ENCODE data around the gene UBE2L3. TPM values are rescaled to one million over a fixed set of nuclear protein-coding genes. Genes with fewer than 3 reads are reported as not detected.
A peak's percentile ranks its signal among the peaks of the same experiment; 100 is the strongest.
"Not testable (repeated sequence)": the region's sequence is repeated elsewhere in the genome, so short reads cannot be mapped to it uniquely, and the experiment has no call there.

Gene UBE2L3
- total RNA-seq = 10 to 100 TPM; 12.1 to 41.6 (median 24.1) TPM

DNA sequence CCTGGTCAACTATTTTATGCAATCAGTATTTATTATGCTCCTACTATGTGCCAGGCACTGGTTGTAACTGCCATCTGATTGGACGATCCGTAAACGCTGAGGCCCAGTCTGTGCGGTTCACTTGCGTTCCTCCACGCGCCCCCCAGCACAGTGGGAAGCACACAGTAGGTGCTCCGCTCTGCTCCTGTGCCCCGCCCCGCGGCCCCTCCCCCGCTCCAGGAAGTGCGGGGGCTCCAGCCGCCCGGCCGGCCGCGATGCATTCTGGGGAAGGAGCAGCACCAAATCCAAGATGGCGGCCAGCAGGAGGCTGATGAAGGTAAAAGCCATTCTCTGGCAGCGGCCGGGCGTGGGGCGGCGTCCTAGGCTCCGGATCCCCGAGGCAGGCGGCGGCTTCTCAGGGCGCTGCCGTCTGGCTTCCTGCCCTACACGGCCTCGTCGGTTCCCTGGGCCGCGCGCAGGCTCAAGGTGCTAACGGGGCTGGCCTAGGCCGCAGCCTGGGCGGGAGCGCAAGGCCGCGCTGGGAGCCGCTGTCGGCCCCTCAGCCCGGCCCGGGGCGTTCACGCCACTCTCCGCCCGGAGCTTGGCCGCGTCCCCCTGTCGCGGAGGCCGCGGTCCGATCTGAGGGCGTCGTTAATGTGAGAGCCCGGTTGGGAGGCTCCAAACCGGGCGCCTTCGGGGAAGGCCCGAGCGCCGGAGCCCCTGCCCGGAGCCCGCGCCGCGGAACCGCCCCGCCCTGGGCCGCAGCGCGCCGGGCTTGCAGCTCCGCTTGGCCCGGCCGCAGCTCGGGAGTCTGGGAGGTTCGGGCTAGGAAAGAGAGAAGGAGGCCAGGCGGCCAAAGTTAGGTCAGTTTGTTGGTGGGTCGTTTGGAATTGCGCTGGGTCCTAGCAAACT is at the start of gene UBE2L3:
Gene UBE2L3 (plus strand): TSS at position 259 of the 891 bp plus-strand sequence. CDS start 31 bp downstream, at position 290.
- TF ChIP-seq POLR2A (IDR thresholded peaks at IDR 0.05) = peak; percentile 16 to 48
- TF ChIP-seq, protein P1, sequence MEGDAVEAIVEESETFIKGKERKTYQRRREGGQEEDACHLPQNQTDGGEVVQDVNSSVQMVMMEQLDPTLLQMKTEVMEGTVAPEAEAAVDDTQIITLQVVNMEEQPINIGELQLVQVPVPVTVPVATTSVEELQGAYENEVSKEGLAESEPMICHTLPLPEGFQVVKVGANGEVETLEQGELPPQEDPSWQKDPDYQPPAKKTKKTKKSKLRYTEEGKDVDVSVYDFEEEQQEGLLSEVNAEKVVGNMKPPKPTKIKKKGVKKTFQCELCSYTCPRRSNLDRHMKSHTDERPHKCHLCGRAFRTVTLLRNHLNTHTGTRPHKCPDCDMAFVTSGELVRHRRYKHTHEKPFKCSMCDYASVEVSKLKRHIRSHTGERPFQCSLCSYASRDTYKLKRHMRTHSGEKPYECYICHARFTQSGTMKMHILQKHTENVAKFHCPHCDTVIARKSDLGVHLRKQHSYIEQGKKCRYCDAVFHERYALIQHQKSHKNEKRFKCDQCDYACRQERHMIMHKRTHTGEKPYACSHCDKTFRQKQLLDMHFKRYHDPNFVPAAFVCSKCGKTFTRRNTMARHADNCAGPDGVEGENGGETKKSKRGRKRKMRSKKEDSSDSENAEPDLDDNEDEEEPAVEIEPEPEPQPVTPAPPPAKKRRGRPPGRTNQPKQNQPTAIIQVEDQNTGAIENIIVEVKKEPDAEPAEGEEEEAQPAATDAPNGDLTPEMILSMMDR (IDR thresholded peaks at IDR 0.05) = peak in 1 of 4 experiments; percentile 28
- intact Hi-C loops (cut with DNase I; ENCODE audit: low total_unique reads) = no loop called here

DNA sequence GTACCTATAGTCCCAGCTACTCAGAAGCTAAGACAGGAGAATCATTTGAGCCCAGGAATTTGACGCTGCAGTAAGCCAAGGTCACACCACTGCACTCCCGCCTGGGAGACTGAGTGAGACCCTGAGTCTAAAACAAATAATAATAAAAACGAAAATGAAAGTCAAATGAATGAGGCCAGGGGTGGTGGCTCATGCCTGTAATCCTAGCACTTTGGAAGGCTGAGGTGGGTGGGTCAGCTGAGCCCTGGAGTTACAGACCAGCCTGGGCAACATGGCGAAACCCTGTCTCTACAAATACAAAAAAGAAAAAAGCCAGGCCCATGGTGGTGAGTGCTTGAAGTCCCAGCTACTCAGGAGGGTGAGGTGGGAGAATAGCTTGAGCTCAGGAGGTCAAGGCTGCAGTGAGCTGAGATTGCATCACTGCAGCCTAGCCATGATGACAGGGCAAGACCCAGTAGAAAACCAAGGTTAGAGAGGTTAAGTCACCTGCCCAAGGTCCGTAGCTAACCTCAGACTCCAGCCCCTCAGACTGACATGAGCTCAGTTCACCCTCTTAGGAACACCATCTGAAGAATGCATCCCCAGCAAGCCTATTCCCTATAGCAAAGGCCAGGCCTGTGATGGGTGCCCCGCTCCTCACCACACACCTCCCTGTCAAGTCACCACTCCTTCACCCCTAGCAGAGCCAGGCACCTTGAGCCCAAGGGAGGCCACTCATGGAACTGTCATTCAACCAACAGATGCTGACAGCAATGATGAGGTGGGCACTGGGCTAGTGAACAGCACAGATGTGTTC is 40.6 kb upstream of the UBE2L3 start:
- not testable (repeated sequence) for DNase-seq, H3K4me1 ChIP-seq

More for the DNA sequence above, at the start of gene UBE2L3:
- Histone ChIP-seq H3K9me3 (no peaks in the 10 kb centered on the region), H3K4me1 (peaks cover 0 to 19% of the 10 kb centered on the region in 2 donors), H3K27ac (peak within 1 kb of the TSS; percentile 77 to 81), H3K4me3 (peak within 1 kb of the TSS; percentile 49 to 56), H3K27me3 (no peaks in the 10 kb centered on the region), H3K36me3 (no peaks in the 10 kb centered on the region)
- peak; percentile 78 to 82 for DNase-seq

DNA sequence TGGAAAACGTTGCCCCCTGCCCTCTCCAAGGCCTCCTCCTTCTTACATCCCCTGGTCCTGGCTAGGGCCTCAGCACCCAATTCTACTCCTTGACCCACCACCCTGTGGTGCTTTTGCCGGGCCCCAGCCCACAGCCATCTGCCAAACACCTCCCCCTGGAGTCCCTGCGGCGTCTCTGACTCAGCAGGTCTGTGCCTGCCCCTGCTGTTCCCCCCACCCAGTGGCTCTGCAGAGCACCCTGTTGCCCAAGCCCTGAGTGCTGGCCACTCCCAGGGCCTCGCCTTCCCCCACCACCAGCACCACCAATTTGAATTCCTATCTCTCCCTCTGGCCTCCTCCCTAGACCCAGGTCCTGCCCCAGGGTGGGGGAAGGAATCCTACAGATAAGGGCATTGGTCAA is 36.0 kb upstream of the UBE2L3 start:
- H3K27ac ChIP-seq = not testable (repeated sequence)

More for the DNA sequence above, 40.6 kb upstream of the UBE2L3 start:
- H3K36me3 ChIP-seq; intact Hi-C loops (cut with DNase I; ENCODE audit: low total_unique reads); H3K4me3 ChIP-seq; H3K27me3 ChIP-seq; H3K9me3 ChIP-seq; H3K27ac ChIP-seq: not testable (repeated sequence)

GRCh38 chr22:21532863-21533648 is 34.5 kb upstream of the UBE2L3 start:
- DNase-seq; H3K27ac ChIP-seq; H3K4me3 ChIP-seq; H3K9me3 ChIP-seq; H3K4me1 ChIP-seq; intact Hi-C loops (cut with DNase I; ENCODE audit: low total_unique reads); H3K27me3 ChIP-seq; H3K36me3 ChIP-seq: not testable (repeated sequence)

More for the DNA sequence above, 36.0 kb upstream of the UBE2L3 start:
- H3K9me3 ChIP-seq; H3K4me1 ChIP-seq; H3K27me3 ChIP-seq; intact Hi-C loops (cut with DNase I; ENCODE audit: low total_unique reads); H3K36me3 ChIP-seq; H3K4me3 ChIP-seq; DNase-seq: not testable (repeated sequence)

DNA sequence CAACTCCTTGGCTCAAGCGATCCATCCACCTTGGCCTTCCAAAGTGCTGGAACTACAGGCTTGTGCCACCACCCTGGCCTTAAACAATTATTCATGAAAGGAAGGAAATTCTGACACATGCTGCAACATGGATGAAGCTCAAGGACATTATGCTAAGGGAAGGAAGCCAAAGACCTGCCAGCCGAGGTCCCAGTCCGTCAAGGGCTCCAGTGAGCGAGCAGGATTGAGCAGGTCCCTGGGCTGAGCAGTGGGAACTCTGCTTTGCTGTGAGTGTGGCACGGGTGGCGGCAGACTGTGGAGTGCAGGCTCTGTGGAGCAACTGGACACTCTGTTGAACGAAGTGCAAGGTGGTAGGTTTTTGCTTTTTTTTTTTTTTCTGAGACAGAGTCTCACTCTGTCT is 27.7 kb upstream of the UBE2L3 start:
- DNase-seq; H3K4me1 ChIP-seq; H3K4me3 ChIP-seq; intact Hi-C loops (cut with DNase I; ENCODE audit: low total_unique reads); H3K36me3 ChIP-seq; H3K27ac ChIP-seq; H3K27me3 ChIP-seq; H3K9me3 ChIP-seq: not testable (repeated sequence)

DNA sequence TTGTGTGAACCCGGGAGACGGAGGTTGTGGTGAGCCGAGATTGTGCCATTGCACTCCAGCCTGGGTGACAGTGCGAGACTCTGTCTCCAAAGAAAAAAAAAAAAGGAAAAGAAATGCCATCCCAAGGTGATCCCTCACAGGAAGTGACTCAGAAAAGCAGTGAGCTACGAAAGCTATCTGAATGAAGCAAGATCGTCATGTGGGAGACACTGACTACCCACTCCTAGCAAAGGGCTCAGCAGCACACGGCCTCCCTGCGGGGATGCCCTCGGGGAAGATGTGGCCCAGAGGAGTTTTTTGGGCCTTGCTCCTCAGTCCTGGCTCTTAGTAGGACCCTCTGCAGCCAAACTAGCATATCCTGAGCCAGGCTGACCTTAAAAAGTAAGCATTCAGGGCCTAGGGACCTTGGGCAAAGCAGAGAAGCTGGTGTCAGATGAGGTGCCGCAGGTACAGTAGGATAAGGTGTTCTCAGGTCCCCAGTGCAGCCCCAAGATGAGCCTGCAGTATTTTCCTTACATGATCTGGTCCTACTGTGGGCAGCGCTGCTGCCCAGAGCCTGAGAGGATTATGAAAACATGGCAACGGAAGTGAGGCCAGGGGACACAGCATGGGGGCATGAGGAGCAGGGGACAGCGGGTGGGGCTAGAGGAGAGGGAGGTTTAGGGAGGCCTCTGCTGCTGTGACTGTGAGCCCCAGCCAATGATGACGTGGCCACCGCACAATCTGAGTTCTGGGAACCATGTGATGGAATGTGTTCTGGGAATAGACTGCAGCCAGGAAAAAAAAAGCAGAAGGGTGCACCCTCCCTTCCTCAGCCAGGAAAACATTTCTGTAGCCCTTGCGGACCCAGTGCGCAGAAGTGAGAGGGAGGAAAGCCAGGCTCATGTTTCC is 22.8 kb upstream of the UBE2L3 start:
- H3K9me3 ChIP-seq; intact Hi-C loops (cut with DNase I; ENCODE audit: low total_unique reads); H3K4me3 ChIP-seq; H3K36me3 ChIP-seq; H3K27me3 ChIP-seq; DNase-seq; H3K27ac ChIP-seq; H3K4me1 ChIP-seq: not testable (repeated sequence)

DNA sequence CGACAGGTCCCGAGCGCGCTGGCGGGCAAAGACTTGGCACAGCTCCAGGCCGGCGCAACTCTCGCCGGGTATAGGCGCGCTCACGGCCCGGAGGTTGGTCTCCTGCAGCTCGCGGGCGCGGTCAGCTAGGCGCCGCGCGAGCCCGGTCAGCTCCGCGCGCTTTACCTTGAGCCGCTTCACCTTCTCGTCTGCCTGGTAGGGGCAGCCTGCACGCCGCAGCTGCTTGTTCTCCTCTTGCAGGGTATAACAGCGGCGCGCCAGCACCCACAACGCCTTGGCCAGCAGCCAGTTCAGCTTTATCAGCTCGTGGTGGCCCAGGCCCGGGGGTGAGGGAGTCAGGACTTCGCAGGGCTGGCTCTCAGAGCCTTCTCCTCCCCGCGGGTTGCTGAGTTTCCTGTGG is 18.0 kb upstream of the UBE2L3 start:
- H3K4me1 ChIP-seq; H3K36me3 ChIP-seq; H3K27me3 ChIP-seq; H3K4me3 ChIP-seq; intact Hi-C loops (cut with DNase I; ENCODE audit: low total_unique reads); DNase-seq; H3K9me3 ChIP-seq; H3K27ac ChIP-seq: not testable (repeated sequence)

- H3K36me3 ChIP-seq; H3K4me1 ChIP-seq; H3K27me3 ChIP-seq; H3K9me3 ChIP-seq; H3K4me3 ChIP-seq; intact Hi-C loops (cut with DNase I; ENCODE audit: low total_unique reads); DNase-seq; H3K27ac ChIP-seq: not testable (repeated sequence)
Observed at GRCh38 chr22:21550008-21550677, 17.4 kb upstream of the UBE2L3 start.

- H3K4me1 ChIP-seq; H3K4me3 ChIP-seq; H3K27ac ChIP-seq; DNase-seq; H3K36me3 ChIP-seq; intact Hi-C loops (cut with DNase I; ENCODE audit: low total_unique reads); H3K27me3 ChIP-seq; H3K9me3 ChIP-seq: not testable (repeated sequence)
Observed at GRCh38 chr22:21550678-21551047, 16.9 kb upstream of the UBE2L3 start.

DNA sequence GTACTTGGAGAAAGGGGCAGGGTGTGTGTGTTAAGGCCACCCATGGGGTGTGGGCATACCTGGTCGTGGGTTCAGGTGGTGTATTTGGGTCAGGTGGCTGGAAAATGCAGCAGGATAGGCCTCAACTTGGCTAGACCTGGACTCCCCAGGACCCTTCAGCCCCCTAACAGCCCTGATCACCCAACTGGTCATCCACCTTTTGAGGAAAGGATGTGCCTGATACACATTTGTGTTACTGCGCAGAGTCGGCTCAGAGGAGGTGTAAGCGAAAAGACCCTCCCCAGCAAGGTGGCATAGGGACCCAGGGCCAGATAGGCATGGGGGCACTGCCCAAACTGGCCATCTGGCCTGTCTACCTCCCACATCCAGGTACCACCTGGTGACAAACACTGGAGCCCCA is 16.2 kb upstream of the UBE2L3 start, which contains the start of gene RIMBP3C:
Gene RIMBP3C (minus strand): TSS at position 101 of the 400 bp plus-strand sequence. CDS start 485 bp downstream, outside the sequence.
- DNase-seq; H3K4me3 ChIP-seq; intact Hi-C loops (cut with DNase I; ENCODE audit: low total_unique reads); H3K27me3 ChIP-seq; H3K36me3 ChIP-seq; H3K27ac ChIP-seq; H3K9me3 ChIP-seq; H3K4me1 ChIP-seq: not testable (repeated sequence)
